ENCODE data around the gene DERL2.

GRCh38 chr17:5510771-5511170 is 24.8 kb upstream of the DERL2 start:
- TF ChIP-seq, protein P1, sequence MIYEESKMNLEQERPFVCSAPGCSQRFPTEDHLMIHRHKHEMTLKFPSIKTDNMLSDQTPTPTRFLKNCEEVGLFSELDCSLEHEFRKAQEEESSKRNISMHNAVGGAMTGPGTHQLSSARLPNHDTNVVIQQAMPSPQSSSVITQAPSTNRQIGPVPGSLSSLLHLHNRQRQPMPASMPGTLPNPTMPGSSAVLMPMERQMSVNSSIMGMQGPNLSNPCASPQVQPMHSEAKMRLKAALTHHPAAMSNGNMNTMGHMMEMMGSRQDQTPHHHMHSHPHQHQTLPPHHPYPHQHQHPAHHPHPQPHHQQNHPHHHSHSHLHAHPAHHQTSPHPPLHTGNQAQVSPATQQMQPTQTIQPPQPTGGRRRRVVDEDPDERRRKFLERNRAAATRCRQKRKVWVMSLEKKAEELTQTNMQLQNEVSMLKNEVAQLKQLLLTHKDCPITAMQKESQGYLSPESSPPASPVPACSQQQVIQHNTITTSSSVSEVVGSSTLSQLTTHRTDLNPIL (CRISPR knock-in tag; IDR thresholded peaks at IDR 0.05; ENCODE audit: low read depth): no peak
- TF ChIP-seq ZNF70 (CRISPR knock-in tag; IDR thresholded peaks at IDR 0.05): no peak
- TF ChIP-seq OSR1 (CRISPR knock-in tag; IDR thresholded peaks at IDR 0.05): no peak
- no peak for TF ChIP-seq ZNF565 (CRISPR knock-in tag; conservative IDR thresholded peaks at IDR 0.05; ENCODE audit: low read depth)
- TF ChIP-seq ZFP30 (CRISPR knock-in tag; IDR thresholded peaks at IDR 0.05): no peak

Measured in SK-N-SH treated with all-trans-retinoic acid at 6 μM for 48 hours (cell line).